ENCODE results near the gene AHCYL1. TPM values are rescaled to one million over a fixed set of nuclear protein-coding genes. Genes with fewer than 3 reads are reported as not detected.
"Not testable (repeated sequence)": the region's sequence is repeated elsewhere in the genome, so short reads cannot be mapped to it uniquely, and the experiment has no call there.

The AHCYL1 gene
- 63.8 and 64.1 TPM in 2 replicates for total RNA-seq

DNA sequence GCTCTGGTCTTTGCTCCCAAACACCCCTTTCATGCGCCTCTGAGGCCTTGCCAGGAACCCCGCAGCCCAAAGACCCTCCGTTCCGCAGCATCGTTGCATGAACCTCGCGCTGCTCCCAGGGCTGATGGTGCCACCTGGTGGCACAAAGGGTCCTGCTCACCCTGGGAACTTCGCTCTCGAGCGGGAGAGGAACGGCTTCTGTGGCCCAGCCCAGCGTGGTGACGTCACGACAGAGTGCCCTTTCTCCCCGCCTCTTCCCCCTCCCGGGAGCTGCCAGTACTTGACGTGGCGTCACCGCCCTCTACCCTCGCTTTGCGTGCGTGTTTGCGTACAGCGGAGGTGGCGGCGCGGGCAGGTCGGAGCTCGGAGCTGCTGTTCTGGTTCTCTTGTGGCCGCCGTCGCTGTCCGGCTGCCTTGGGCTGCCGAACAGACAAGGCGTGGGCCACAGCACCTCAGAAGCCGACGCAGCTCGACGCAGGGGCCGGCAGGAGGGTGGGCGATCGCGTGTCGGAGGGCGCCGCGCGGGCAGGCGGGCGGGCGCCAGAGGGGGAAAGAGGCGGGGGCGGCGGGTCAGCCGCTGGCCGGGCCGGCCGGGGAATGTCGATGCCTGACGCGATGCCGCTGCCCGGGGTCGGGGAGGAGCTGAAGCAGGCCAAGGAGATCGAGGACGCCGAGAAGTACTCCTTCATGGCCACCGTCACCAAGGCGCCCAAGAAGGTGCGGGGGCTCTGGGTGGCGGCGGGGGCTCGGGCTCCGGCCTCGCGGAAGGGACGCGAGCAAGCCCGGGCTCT is at the start of gene AHCYL1:
Gene AHCYL1, plus strand, starts transcription at position 310 of the 791 bp plus-strand sequence. Its CDS starts 288 bp downstream, at position 598.
- peak; percentile 99 for DNase-seq (ENCODE audit: low spot score)
- H3K36me3 Mint-ChIP-seq (ENCODE audit: low read depth): peaks cover 8% of the 10 kb centered on the region
- peak within 1 kb of the TSS; percentile 93 for H3K4me3 Mint-ChIP-seq
- H3K27me3 Mint-ChIP-seq (ENCODE audit: insufficient read depth): peaks cover 4% of the 10 kb centered on the region
- peaks cover 37% of the 10 kb centered on the region for H3K4me1 Mint-ChIP-seq (ENCODE audit: low read depth)
- intact Hi-C loops (cut with micrococcal nuclease): loop anchor here (1.0 to 2.0 kb wide), 12 partner anchors 27 to 438 kb away; partner anchors contain the start of genes AMPD2, CSF1, GNAT2 and GSTM1
- H3K27ac Mint-ChIP-seq: peak within 1 kb of the TSS; percentile 97
- H3K9me3 Mint-ChIP-seq: no peaks in the 10 kb centered on the region

- H3K4me1 Mint-ChIP-seq (ENCODE audit: low read depth): peaks cover 5% of the 10 kb centered on the region
- intact Hi-C loops (cut with micrococcal nuclease): no loop called here
These were observed 49.1 kb upstream of the AHCYL1 start for GRCh38 chr1:109935451-109935900.

DNA sequence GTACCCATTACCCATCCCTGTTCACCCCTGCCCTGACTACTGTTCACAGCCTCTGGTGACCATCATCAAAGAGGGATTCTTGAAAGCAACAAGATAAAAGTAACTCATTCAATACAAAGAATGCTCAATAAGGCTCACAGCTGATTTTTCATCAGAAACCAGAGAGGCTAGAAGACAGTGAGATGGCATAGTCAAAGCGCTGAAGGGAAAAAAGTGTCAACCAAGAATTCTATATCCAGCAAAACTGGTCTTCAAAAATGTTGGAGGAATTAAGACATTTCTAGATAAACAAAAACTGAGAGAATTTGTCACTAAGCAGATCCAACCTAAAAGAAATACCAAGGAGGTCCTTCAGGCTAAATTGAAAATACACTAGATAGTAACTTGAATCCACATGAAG is 46.8 kb upstream of the AHCYL1 start:
- peaks cover 8% of the 10 kb centered on the region for H3K27me3 Mint-ChIP-seq (ENCODE audit: insufficient read depth)

More at GRCh38 chr1:109935451-109935900, 49.1 kb upstream of the AHCYL1 start:
- DNase-seq (ENCODE audit: low spot score): no peak
- Mint-ChIP-seq H3K27me3 (ENCODE audit: insufficient read depth) (peaks cover 7% of the 10 kb centered on the region), H3K27ac (no peak overlapping the region), H3K4me3 (no peak overlapping the region), H3K36me3 (ENCODE audit: low read depth) (peaks cover 12% of the 10 kb centered on the region), H3K9me3 (peaks cover 28% of the 10 kb centered on the region)

GRCh38 chr1:109938556-109938955 is 46.0 kb upstream of the AHCYL1 start:
- H3K27me3 Mint-ChIP-seq (ENCODE audit: insufficient read depth): peaks cover 8% of the 10 kb centered on the region
- no peak overlapping the region for H3K27ac Mint-ChIP-seq
- intact Hi-C loops (cut with micrococcal nuclease): no loop called here
- DNase-seq (ENCODE audit: low spot score): no peak
- no peak overlapping the region for H3K4me3 Mint-ChIP-seq
- peaks cover 5% of the 10 kb centered on the region for H3K4me1 Mint-ChIP-seq (ENCODE audit: low read depth)
- H3K36me3 Mint-ChIP-seq (ENCODE audit: low read depth): peaks cover 7% of the 10 kb centered on the region
- peaks cover 28% of the 10 kb centered on the region for H3K9me3 Mint-ChIP-seq

More for the DNA sequence above, 46.8 kb upstream of the AHCYL1 start:
- Mint-ChIP-seq H3K4me1 (ENCODE audit: low read depth) (peaks cover 5% of the 10 kb centered on the region), H3K4me3 (no peak overlapping the region), H3K27ac (no peak overlapping the region), H3K36me3 (ENCODE audit: low read depth) (peaks cover 7% of the 10 kb centered on the region), H3K9me3 (peaks cover 28% of the 10 kb centered on the region)
- intact Hi-C loops (cut with micrococcal nuclease): no loop called here
- DNase-seq (ENCODE audit: low spot score): no peak

GRCh38 chr1:109942434-109942833 is 42.1 kb upstream of the AHCYL1 start:
- Mint-ChIP-seq H3K4me1 (ENCODE audit: low read depth) (peaks cover 5% of the 10 kb centered on the region), H3K36me3 (ENCODE audit: low read depth) (peaks cover 4% of the 10 kb centered on the region), H3K27me3 (ENCODE audit: insufficient read depth) (peaks cover 10% of the 10 kb centered on the region), H3K27ac (no peak overlapping the region), H3K4me3 (no peak overlapping the region), H3K9me3 (peaks cover 13% of the 10 kb centered on the region)
- DNase-seq (ENCODE audit: low spot score): no peak
- intact Hi-C loops (cut with micrococcal nuclease): no loop called here

GRCh38 chr1:109944541-109944940 is 40.0 kb upstream of the AHCYL1 start:
- intact Hi-C loops (cut with micrococcal nuclease): no loop called here

DNA sequence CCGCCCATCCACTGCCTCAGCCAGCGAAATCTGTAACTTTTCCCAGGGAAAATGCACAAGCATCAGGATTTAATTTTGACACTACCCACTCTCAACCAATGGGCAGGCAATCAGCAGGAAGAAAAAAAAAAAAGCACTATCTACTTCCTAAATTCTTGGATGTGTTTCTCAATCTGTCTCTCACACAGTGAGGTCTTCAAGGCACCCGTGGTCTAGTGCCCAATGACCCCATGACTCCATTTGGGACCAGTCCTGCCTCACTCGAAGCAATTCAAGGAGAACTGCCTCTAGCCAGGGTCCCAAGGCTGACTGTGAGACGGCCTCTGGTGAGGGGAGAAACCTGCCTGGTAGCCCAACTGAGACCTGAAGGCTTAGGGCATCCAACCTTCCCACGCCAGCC is 38.1 kb upstream of the AHCYL1 start:
- DNase-seq (ENCODE audit: low spot score): no peak
- Mint-ChIP-seq H3K4me1 (ENCODE audit: low read depth) (peaks cover 5% of the 10 kb centered on the region), H3K27me3 (ENCODE audit: insufficient read depth) (peaks cover 4% of the 10 kb centered on the region), H3K36me3 (ENCODE audit: low read depth) (no peaks in the 10 kb centered on the region), H3K4me3 (no peak overlapping the region), H3K9me3 (no peaks in the 10 kb centered on the region), H3K27ac (no peak overlapping the region)
- intact Hi-C loops (cut with micrococcal nuclease): no loop called here

More at GRCh38 chr1:109944541-109944940, 40.0 kb upstream of the AHCYL1 start:
- Mint-ChIP-seq H3K27ac (peak overlapping the region; percentile 32), H3K4me3 (no peak overlapping the region), H3K36me3 (ENCODE audit: low read depth) (no peaks in the 10 kb centered on the region), H3K9me3 (no peaks in the 10 kb centered on the region), H3K27me3 (ENCODE audit: insufficient read depth) (peaks cover 7% of the 10 kb centered on the region), H3K4me1 (ENCODE audit: low read depth) (peaks cover 5% of the 10 kb centered on the region)
- DNase-seq (ENCODE audit: low spot score): no peak

DNA sequence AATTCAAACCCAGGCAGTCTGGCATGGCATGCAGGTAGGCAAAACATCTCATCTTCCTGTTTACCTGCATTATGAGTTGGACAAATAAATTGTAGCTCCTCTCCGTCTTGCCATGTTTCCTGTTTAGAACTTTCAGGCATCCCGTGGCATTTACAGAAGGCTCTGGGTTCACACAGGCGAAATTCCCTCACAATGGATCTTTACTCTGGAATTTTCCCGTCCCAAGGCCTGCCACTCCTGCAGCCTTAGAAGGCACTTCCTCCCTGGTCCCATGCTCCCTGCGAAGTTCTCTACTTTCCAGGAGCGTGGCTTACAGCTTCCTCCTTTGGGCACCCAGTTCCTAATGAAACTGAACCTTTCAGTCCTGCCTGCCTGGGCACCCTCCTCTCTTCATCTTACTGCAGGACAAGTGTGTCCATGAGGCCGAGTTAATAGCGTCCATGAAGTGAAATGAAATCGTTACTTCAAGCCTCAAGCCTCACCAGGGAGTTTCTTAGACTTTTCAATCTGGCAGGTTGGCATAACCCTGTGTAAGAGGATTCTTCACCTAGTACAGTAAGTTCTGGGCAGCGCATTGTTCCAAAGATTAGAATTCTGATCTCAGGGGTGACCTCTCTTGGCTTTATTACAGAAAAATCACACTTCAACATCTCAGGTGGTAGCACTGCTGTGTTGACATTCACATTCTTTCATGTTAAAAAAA is 36.8 kb upstream of the AHCYL1 start:
- H3K27ac Mint-ChIP-seq: no peak overlapping the region
- H3K4me1 Mint-ChIP-seq (ENCODE audit: low read depth): peaks cover 5% of the 10 kb centered on the region
- intact Hi-C loops (cut with micrococcal nuclease): no loop called here
- H3K4me3 Mint-ChIP-seq: no peak overlapping the region
- peaks cover 4% of the 10 kb centered on the region for H3K27me3 Mint-ChIP-seq (ENCODE audit: insufficient read depth)
- H3K36me3 Mint-ChIP-seq (ENCODE audit: low read depth): no peaks in the 10 kb centered on the region
- no peaks in the 10 kb centered on the region for H3K9me3 Mint-ChIP-seq
- no peak for DNase-seq (ENCODE audit: low spot score)

DNA sequence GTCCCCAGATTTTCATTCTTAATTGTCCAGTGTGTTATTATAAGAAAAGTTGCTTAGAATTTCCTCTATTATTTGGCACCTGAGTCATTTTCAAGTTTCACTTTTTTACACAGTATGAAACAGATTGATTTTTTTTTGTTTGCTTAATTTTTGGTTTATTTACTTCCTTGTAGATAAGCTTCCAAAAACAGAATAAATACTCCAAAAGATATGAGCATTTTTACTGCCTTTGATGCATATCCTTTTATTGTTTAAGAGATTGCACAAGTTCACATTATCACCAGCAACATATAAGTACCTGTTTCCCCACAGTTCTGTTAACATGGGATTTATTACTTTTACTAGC is 36.3 kb upstream of the AHCYL1 start:
- no peak for DNase-seq (ENCODE audit: low spot score)
- Mint-ChIP-seq H3K4me3 (no peak overlapping the region), H3K36me3 (ENCODE audit: low read depth) (no peaks in the 10 kb centered on the region), H3K9me3 (no peaks in the 10 kb centered on the region), H3K27me3 (ENCODE audit: insufficient read depth) (peaks cover 5% of the 10 kb centered on the region), H3K27ac (no peak overlapping the region), H3K4me1 (ENCODE audit: low read depth) (peaks cover 5% of the 10 kb centered on the region)
- intact Hi-C loops (cut with micrococcal nuclease): no loop called here

DNA sequence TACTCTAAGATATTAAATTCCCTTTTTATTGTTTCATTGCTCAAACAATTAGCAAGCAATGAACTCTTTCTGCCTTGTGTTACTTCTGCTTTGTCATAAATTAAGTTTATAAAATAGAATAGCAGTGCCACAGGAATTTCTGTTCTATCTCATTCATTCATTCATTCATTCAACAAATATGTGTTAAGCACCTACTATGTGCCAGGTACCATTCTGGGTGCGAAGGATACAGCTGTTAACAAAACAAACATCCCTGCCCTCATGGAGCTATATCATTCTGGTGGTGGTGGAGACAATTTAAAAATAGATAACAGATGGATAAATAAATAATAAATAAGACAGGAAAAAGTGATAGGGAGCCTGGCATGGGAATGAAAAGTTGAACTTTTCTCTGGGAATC is 34.5 kb upstream of the AHCYL1 start:
- intact Hi-C loops (cut with micrococcal nuclease): no loop called here
- H3K27ac Mint-ChIP-seq: no peak overlapping the region
- no peaks in the 10 kb centered on the region for H3K9me3 Mint-ChIP-seq
- H3K4me3 Mint-ChIP-seq: no peak overlapping the region
- DNase-seq (ENCODE audit: low spot score): no peak
- no peaks in the 10 kb centered on the region for H3K4me1 Mint-ChIP-seq (ENCODE audit: low read depth)
- peaks cover 6% of the 10 kb centered on the region for H3K27me3 Mint-ChIP-seq (ENCODE audit: insufficient read depth)
- H3K36me3 Mint-ChIP-seq (ENCODE audit: low read depth): no peaks in the 10 kb centered on the region

DNA sequence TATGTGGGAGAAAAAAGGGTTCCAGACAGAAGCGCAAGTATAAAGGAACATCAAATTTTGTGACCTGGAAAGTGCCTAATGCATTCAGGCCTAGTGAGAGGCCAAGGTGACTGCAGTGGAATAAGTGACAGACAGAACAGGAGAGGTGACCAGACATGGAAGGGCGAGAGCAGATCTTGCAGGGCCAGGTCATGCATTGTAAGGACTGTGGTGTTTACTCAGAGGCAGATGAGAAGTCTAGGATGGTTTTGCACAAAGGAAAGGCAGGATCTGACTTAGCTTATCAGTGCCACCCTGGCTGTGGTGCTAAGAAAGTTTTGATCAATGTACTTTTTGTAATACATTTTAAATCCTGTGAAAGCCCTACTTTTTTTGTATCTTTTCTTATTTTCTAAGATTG is 34.1 kb upstream of the AHCYL1 start:
- no peak for DNase-seq (ENCODE audit: low spot score)
- H3K36me3 Mint-ChIP-seq (ENCODE audit: low read depth): no peaks in the 10 kb centered on the region
- H3K4me3 Mint-ChIP-seq: no peak overlapping the region
- H3K27ac Mint-ChIP-seq: no peak overlapping the region
- peaks cover 10% of the 10 kb centered on the region for H3K27me3 Mint-ChIP-seq (ENCODE audit: insufficient read depth)
- H3K4me1 Mint-ChIP-seq (ENCODE audit: low read depth): no peaks in the 10 kb centered on the region
- intact Hi-C loops (cut with micrococcal nuclease): no loop called here
- H3K9me3 Mint-ChIP-seq: no peaks in the 10 kb centered on the region

DNA sequence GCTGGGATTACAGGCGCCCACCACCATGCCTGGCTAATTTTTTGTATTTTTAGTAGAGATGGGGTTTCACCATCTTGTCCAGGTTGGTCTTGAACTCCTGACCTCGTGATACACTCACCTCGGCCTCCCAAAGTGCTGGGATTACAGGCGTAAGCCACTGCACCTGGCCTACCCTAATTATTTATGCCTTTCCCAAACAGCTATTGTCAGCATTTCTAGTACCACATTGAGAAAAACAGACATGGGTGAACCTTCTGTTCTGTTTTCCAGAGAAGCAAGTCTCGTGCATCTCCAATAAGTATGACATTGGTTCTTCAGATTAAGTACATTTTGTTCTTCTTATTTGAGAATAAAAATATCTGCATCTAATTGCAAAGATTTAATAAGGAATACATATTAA is 33.1 kb upstream of the AHCYL1 start:
- H3K36me3 Mint-ChIP-seq (ENCODE audit: low read depth); H3K4me3 Mint-ChIP-seq; H3K4me1 Mint-ChIP-seq (ENCODE audit: low read depth); H3K9me3 Mint-ChIP-seq; DNase-seq (ENCODE audit: low spot score); H3K27ac Mint-ChIP-seq; intact Hi-C loops (cut with micrococcal nuclease): not testable (repeated sequence)
- peaks cover 13% of the 10 kb centered on the region for H3K27me3 Mint-ChIP-seq (ENCODE audit: insufficient read depth)

GRCh38 chr1:109954041-109954512 is 30.5 kb upstream of the AHCYL1 start:
- DNase-seq (ENCODE audit: low spot score): no peak
- Mint-ChIP-seq H3K9me3 (no peaks in the 10 kb centered on the region), H3K27me3 (ENCODE audit: insufficient read depth) (peaks cover 18% of the 10 kb centered on the region), H3K4me3 (no peak overlapping the region), H3K36me3 (ENCODE audit: low read depth) (no peaks in the 10 kb centered on the region), H3K4me1 (ENCODE audit: low read depth) (no peaks in the 10 kb centered on the region), H3K27ac (no peak overlapping the region)
- intact Hi-C loops (cut with micrococcal nuclease): no loop called here
